ENCODE measurements around the gene TFB2M. TPM values are rescaled to one million over a fixed set of nuclear protein-coding genes. Genes with fewer than 3 reads are reported as not detected.

TFB2M gene
- total RNA-seq, 4 donors from 2014 or later, result 6.2 to 17.7 (median 12.4) TPM

GRCh38 chr1:246579818-246580217 is 13.8 kb upstream of the TFB2M start:
- intact Hi-C loops (cut with DNase I), result no loop called here
- no peaks in the 10 kb centered on the region for H3K36me3 ChIP-seq
- peak overlapping the region in 2 of 4 donors; percentile 77 to 82 for H3K27ac ChIP-seq
- no peak for TF ChIP-seq POLR2A (IDR thresholded peaks at IDR 0.05)
- TF ChIP-seq CTCF (IDR thresholded peaks at IDR 0.05), result no peak
- H3K27me3 ChIP-seq, result no peaks in the 10 kb centered on the region
- DNase-seq, result no peak
- no peak overlapping the region for H3K4me3 ChIP-seq
- H3K9me3 ChIP-seq, result no peaks in the 10 kb centered on the region
- WGBS, 2 donors, result 38 to 71% methylated on average over 3 of the region's 3 CpGs
- H3K4me1 ChIP-seq, result peaks cover 3 to 62% (median 29%) of the 10 kb centered on the region in 3 donors

GRCh38 chr1:246577720-246578106 is 11.7 kb upstream of the TFB2M start:
- WGBS, 2 donors, result 44 to 54% methylated on average over 2 of the region's 2 CpGs
- Histone ChIP-seq H3K27ac (peak overlapping the region in 1 of 4 donors; percentile 77), H3K4me1 (peaks cover 0 to 55% (median 19%) of the 10 kb centered on the region in 3 donors), H3K4me3 (no peak overlapping the region), H3K36me3 (no peaks in the 10 kb centered on the region), H3K27me3 (no peaks in the 10 kb centered on the region), H3K9me3 (no peaks in the 10 kb centered on the region)
- TF ChIP-seq CTCF (IDR thresholded peaks at IDR 0.05) (no peak), POLR2A (IDR thresholded peaks at IDR 0.05) (no peak)
- no peak for DNase-seq
- intact Hi-C loops (cut with DNase I), result no loop called here

- intact Hi-C loops (cut with DNase I), result no loop called here
- Histone ChIP-seq H3K27ac (peak overlapping the region in 3 of 4 donors; percentile 14 to 77 (median 14)), H3K4me1 (peaks cover 0 to 55% (median 15%) of the 10 kb centered on the region in 3 donors)
These were observed 11.1 kb upstream of the TFB2M start for GRCh38 chr1:246577082-246577719.

GRCh38 chr1:246576709-246577032 is 10.6 kb upstream of the TFB2M start:
- Histone ChIP-seq H3K9me3 (no peaks in the 10 kb centered on the region), H3K27me3 (no peaks in the 10 kb centered on the region), H3K4me3 (no peak overlapping the region), H3K27ac (peak overlapping the region in 1 of 4 donors; percentile 14), H3K4me1 (peaks cover 0 to 58% (median 15%) of the 10 kb centered on the region in 3 donors), H3K36me3 (no peaks in the 10 kb centered on the region)
- no peak for DNase-seq
- TF ChIP-seq CTCF (IDR thresholded peaks at IDR 0.05) (no peak), POLR2A (IDR thresholded peaks at IDR 0.05) (no peak)
- WGBS, 2 donors, result 94 to 98% methylated on average over 3 of the region's 3 CpGs
- intact Hi-C loops (cut with DNase I), result no loop called here

More at GRCh38 chr1:246577082-246577719, 11.1 kb upstream of the TFB2M start:
- Histone ChIP-seq H3K27me3 (no peaks in the 10 kb centered on the region), H3K4me3 (no peak overlapping the region), H3K9me3 (no peaks in the 10 kb centered on the region), H3K36me3 (no peaks in the 10 kb centered on the region)
- no peak for DNase-seq
- TF ChIP-seq CTCF (IDR thresholded peaks at IDR 0.05), result no peak
- TF ChIP-seq POLR2A (IDR thresholded peaks at IDR 0.05), result no peak
- 62 to 72% methylated on average over 5 of the region's 5 CpGs for WGBS, 2 donors

GRCh38 chr1:246573491-246573890 is 7.4 kb upstream of the TFB2M start:
- no peak for DNase-seq
- intact Hi-C loops (cut with DNase I), result no loop called here
- Histone ChIP-seq H3K27ac (peak overlapping the region in 3 of 4 donors; percentile 17 to 99 (median 72)), H3K27me3 (no peaks in the 10 kb centered on the region), H3K9me3 (no peaks in the 10 kb centered on the region), H3K36me3 (no peaks in the 10 kb centered on the region), H3K4me1 (peaks cover 0 to 61% (median 9%) of the 10 kb centered on the region in 3 donors), H3K4me3 (no peak overlapping the region)
- TF ChIP-seq POLR2A (IDR thresholded peaks at IDR 0.05) (no peak), CTCF (IDR thresholded peaks at IDR 0.05) (no peak)
- WGBS, 2 donors, result 49 to 51% methylated on average over 6 of the region's 6 CpGs
